ENCODE measurements around the gene POR.

The POR gene

GRCh38 chr7:75955331-75955955 is 40.5 kb downstream of the POR start:
- no peak for DNase-seq

- no peak for DNase-seq
Measured at GRCh38 chr7:75957021-75957736, 42.2 kb downstream of the POR start.

- no peak for DNase-seq
Measured at GRCh38 chr7:75958802-75959543, 44.0 kb downstream of the POR start.

GRCh38 chr7:75960372-75960771 is 45.4 kb downstream of the POR start:
- DNase-seq, result no peak

- no peak for DNase-seq
Measured at GRCh38 chr7:75961218-75961617, 46.3 kb downstream of the POR start.

- peak; percentile 66 for DNase-seq
Measured at GRCh38 chr7:75962607-75963380, 47.8 kb downstream of the POR start.

GRCh38 chr7:75963381-75963995 is 48.5 kb downstream of the POR start:
- DNase-seq, result no peak

- peak; percentile 50 for DNase-seq
Measured at GRCh38 chr7:75965617-75966016, 50.7 kb downstream of the POR start.

GRCh38 chr7:75966190-75966961 is 51.4 kb downstream of the POR start:
- DNase-seq, result peak; percentile 75

GRCh38 chr7:75967055-75967454 is 52.1 kb downstream of the POR start:
- DNase-seq, result no peak

GRCh38 chr7:75967487-75967997 is 52.6 kb downstream of the POR start:
- peak; percentile 76 for DNase-seq

GRCh38 chr7:75968012-75968411 is 53.1 kb downstream of the POR start:
- no peak for DNase-seq

GRCh38 chr7:75968561-75969001 is 53.6 kb downstream of the POR start:
- DNase-seq, result no peak

GRCh38 chr7:75969182-75969581 is 54.2 kb downstream of the POR start:
- DNase-seq, result no peak

GRCh38 chr7:75969704-75970498 is 54.9 kb downstream of the POR start:
- DNase-seq, result no peak

- DNase-seq, result no peak
Measured at GRCh38 chr7:75971309-75971960, 56.5 kb downstream of the POR start.

GRCh38 chr7:75971961-75972763 is 57.2 kb downstream of the POR start:
- DNase-seq, result no peak

GRCh38 chr7:75977743-75978142 is 62.8 kb downstream of the POR start:
- peak; percentile 76 for DNase-seq

- no peak for DNase-seq
Measured at GRCh38 chr7:75979759-75980429, 64.9 kb downstream of the POR start.
